ENCODE measurements around the gene GFOD1. TPM values are rescaled to one million over a fixed set of nuclear protein-coding genes. Genes with fewer than 3 reads are reported as not detected.

Gene GFOD1
- total and polyA plus RNA-seq, 10 of the 15 experiments (the other 5 are each of a cell fraction or from before 2014, with no cell fraction given), result 6.5 to 41.4 (median 16.0) TPM

GRCh38 chr6:13354331-13355042, 132.9 kb downstream of the GFOD1 start:
- FAIRE-seq (peak; percentile 7), ATAC-seq (no peak), DNase-seq (ENCODE audit: low read depth, low spot score) (no peak)
- Histone ChIP-seq H3K4me2 (ENCODE audit: control insufficient read depth, insufficient read depth) (peak overlapping the region; percentile 99), H3K27me3 (replicated peaks in 1 of 2; ENCODE audit: control insufficient read depth in 2 of 2, insufficient read depth in 2 of 2, low read length in 1 of 2) (no peaks in the 10 kb centered on the region), H3K4me1 (ENCODE audit: control insufficient read depth, insufficient read depth, low read length) (peaks cover 36% of the 10 kb centered on the region), H3K79me2 (ENCODE audit: control insufficient read depth, insufficient read depth, low read length) (no peaks in the 10 kb centered on the region), H3K36me3 (ENCODE audit: control insufficient read depth in 2 of 2, insufficient read depth in 2 of 2, low read length in 1 of 2) (no peaks in the 10 kb centered on the region), H3K4me3 (no peak overlapping the region), H4K20me1 (ENCODE audit: control insufficient read depth, insufficient read depth) (no peaks in the 10 kb centered on the region), H3K9ac (ENCODE audit: control insufficient read depth, insufficient read depth, low read length) (peak overlapping the region; percentile 36; the same call in 1 of the 2 replicates), H3K27ac (ENCODE audit: control insufficient read depth, insufficient read depth) (peak overlapping the region; percentile 94), H3K9me3 (replicated peaks; ENCODE audit: control insufficient read depth, insufficient read depth, low read length) (no peaks in the 10 kb centered on the region), H2AFZ (ENCODE audit: control insufficient read depth, low read depth, low read length) (no peak overlapping the region; the same call in 1 of the 2 replicates)
- no peak for TF ChIP-seq DPF2 (IDR thresholded peaks at IDR 0.05)
- no peak for TF ChIP-seq EGR1 (IDR thresholded peaks at IDR 0.05; ENCODE audit: borderline replicate concordance in 1 of 2, low read depth in 2 of 2, low read length in 2 of 2)
- no peak for TF ChIP-seq NFXL1 (IDR thresholded peaks at IDR 0.05; ENCODE audit: borderline replicate concordance)
- TF ChIP-seq ESRRA (IDR thresholded peaks at IDR 0.05; ENCODE audit: low read length), result no peak
- TF ChIP-seq ZBED1 (IDR thresholded peaks at IDR 0.05; ENCODE audit: borderline replicate concordance), result no peak
- TF ChIP-seq WRNIP1 (IDR thresholded peaks at IDR 0.05; ENCODE audit: borderline replicate concordance, low read depth, low read length), result no peak
- no peak for TF ChIP-seq ZBTB11 (CRISPR knock-in tag; IDR thresholded peaks at IDR 0.05)
- TF ChIP-seq BCLAF1 (IDR thresholded peaks at IDR 0.05), result no peak
- in situ Hi-C loops (cut with MboI), result no loop called here
- RAD21 ChIA-PET (ENCODE audit: unreplicated experiment), result interaction anchor here (0.9 to 7.2 kb wide), 18 partner anchors 13 to 221 kb away, joined by 3 to 126 read pairs (median 8); partner anchors contain the start of genes SIRT5 and TBC1D7
- 90% methylated on average over 13 of the region's 13 CpGs for WGBS (ENCODE audit: insufficient coverage, insufficient replicate concordance, low lambda C conversion rate, missing lambda C conversion rate)
- SMC1A ChIA-PET (ENCODE audit: uncharacterized antibody, unreplicated experiment), result interaction anchor here (0.6 to 11.1 kb wide), 22 partner anchors 9 to 410 kb away, joined by 3 to 178 read pairs (median 7); partner anchors contain the start of genes SIRT5 and TBC1D7
- intact Hi-C loops (cut with micrococcal nuclease; ENCODE audit: unreplicated experiment), result loop anchor here (1.0 kb wide), 1 partner anchor 74 kb away; no protein-coding TSS in a partner anchor
- no TSS peak for BruUV-seq (replicated peaks)
- CTCF ChIA-PET, result interaction anchor here (0.6 to 6.4 kb wide), 17 partner anchors 10 to 241 kb away, joined by 3 to 41 read pairs (median 5); partner anchors contain the start of gene SIRT5
- POLR2A ChIA-PET, result interaction anchor here (0.8 to 7.0 kb wide), 8 partner anchors 13 to 409 kb away, joined by 3 to 45 read pairs (median 4); no protein-coding TSS in a partner anchor

All from GM12878 (cell line).